GM12878 (cell line): ENCODE results near the gene COQ3. TPM values are rescaled to one million over a fixed set of nuclear protein-coding genes. Genes with fewer than 3 reads are reported as not detected.

ENCODE experiments used
- ATAC-seq: fragments of 200-7000 bp; cut with Tn5 transposase; 3 replicates; pipeline ENCODE4 v1.9.1; 2020; ENCODE audit warnings: mild to moderate bottlenecking, moderate library complexity
- BruUV-seq: library from RNA; stranded (reverse); fragments of 400-500 nt; replicated peaks from 2 replicates; lab custom pipeline; 2021; lab: Mats Ljungman, UMichigan
- CTCF ChIA-PET: fragments of 300-600 bp; sonication (Branson Sonifier 250); formaldehyde crosslinking; extraction: SDS; loops from one replicate; lab custom pipeline; 2021; ENCODE audit warnings: inconsistent platforms; lab: Yijun Ruan, JAX
- POLR2A ChIA-PET: fragments of 350-600 bp; formaldehyde crosslinking; extraction: SDS; loops from one replicate; lab custom pipeline; 2021; ENCODE audit warnings: inconsistent platforms; lab: Charles Lee
- RAD21 ChIA-PET: fragments of 300-600 bp; sonication (Branson Sonifier 250); formaldehyde crosslinking; loops from one replicate; lab custom pipeline; 2023; ENCODE audit warnings: antibody characterized with exemption; ENCODE audit not compliant: unreplicated experiment; lab: Charles Lee
- SMC1A ChIA-PET: fragments of 300-600 bp; sonication (Branson Sonifier 250); formaldehyde crosslinking; loops from one replicate; lab custom pipeline; 2023; ENCODE audit not compliant: unreplicated experiment, uncharacterized antibody; lab: Charles Lee
- DNase-seq: peaks from one replicate; pipeline ENCODE4 v3.0.0-alpha.2; 2011; ENCODE audit warnings: low read depth, low spot score
- FAIRE-seq: peaks from 3 replicates; lab custom pipeline; 2011; peaks lifted over from hg19 to GRCh38; lab: Jason Lieb, UNC
- H2AFZ ChIP-seq: 2 replicates; pipeline ENCODE4 v1.6.0; 2011; ENCODE audit warnings: low read depth, low read length, control low read depth; ENCODE audit not compliant: control insufficient read depth
- H3K27ac ChIP-seq: 2 replicates; pipeline ENCODE4 v1.5.1; 2011; ENCODE audit warnings: control low read depth; ENCODE audit not compliant: control insufficient read depth, insufficient read depth
- H3K27me3 ChIP-seq, 2 experiments: replicated peaks in 1 of 2; 2 replicates each; pipeline versions ENCODE4 v1.6.0 to v1.6.1; 2011; ENCODE audit warnings: low read length in 1 of 2; ENCODE audit not compliant: control insufficient read depth in 2 of 2, insufficient read depth in 2 of 2
- H3K36me3 ChIP-seq, 2 experiments: 2 replicates each; pipeline ENCODE4 v1.5.1; 2011; ENCODE audit warnings: low read length in 1 of 2; ENCODE audit not compliant: control insufficient read depth in 2 of 2, insufficient read depth in 2 of 2
- H3K4me1 ChIP-seq: 2 replicates; pipeline ENCODE4 v1.6.1; 2011; ENCODE audit warnings: mild to moderate bottlenecking, low read length, moderate library complexity, mixed read lengths; ENCODE audit not compliant: control insufficient read depth, insufficient read depth
- H3K4me2 ChIP-seq: 2 replicates; pipeline ENCODE4 v1.6.0; 2011; ENCODE audit warnings: control low read depth; ENCODE audit not compliant: control insufficient read depth, insufficient read depth
- H3K4me3 ChIP-seq: fragments of 200-600 bp; sonication (generic); 2 replicates; pipeline ENCODE4 v1.5.1; 2016
- H3K79me2 ChIP-seq: 2 replicates; pipeline ENCODE4 v1.6.0; 2011; ENCODE audit warnings: low read length; ENCODE audit not compliant: control insufficient read depth, insufficient read depth
- H3K9ac ChIP-seq: 2 replicates; pipeline ENCODE4 v1.8.0; 2011; ENCODE audit warnings: low read length, control low read depth, mixed read lengths; ENCODE audit not compliant: control insufficient read depth, insufficient read depth
- H3K9me3 ChIP-seq: replicated peaks from 3 replicates; pipeline ENCODE4 v1.5.1; 2011; ENCODE audit warnings: mild to moderate bottlenecking, low read length; ENCODE audit not compliant: control insufficient read depth, insufficient read depth
- H4K20me1 ChIP-seq: 2 replicates; pipeline ENCODE4 v1.6.0; 2011; ENCODE audit not compliant: control insufficient read depth, insufficient read depth
- ASH2L ChIP-seq: fragments of 300-600, 200-600 bp; sonication (generic); IDR thresholded peaks from 2 replicates; pipeline ENCODE4 v1.6.1; 2017; ENCODE audit warnings: low read depth, mild to moderate bottlenecking, borderline replicate concordance
- CBFB ChIP-seq: IDR thresholded peaks from 2 replicates; pipeline ENCODE4 v1.6.1; 2016; ENCODE audit warnings: antibody characterized with exemption, low read depth
- CHD2 ChIP-seq: IDR thresholded peaks from 2 replicates; pipeline ENCODE4 v1.6.1; 2011; ENCODE audit warnings: low read depth, low read length, improper control_type of control experiment, borderline replicate concordance
- NFYB ChIP-seq: IDR thresholded peaks from 2 replicates; pipeline ENCODE4 v1.6.1; 2011; ENCODE audit warnings: low read depth, mild to moderate bottlenecking, low read length, improper control_type of control experiment, moderate library complexity; ENCODE audit not compliant: insufficient read depth
- SMARCA5 ChIP-seq: fragments of 450-650 bp; IDR thresholded peaks from 2 replicates; pipeline ENCODE4 v1.6.1; 2017; ENCODE audit warnings: mild to moderate bottlenecking
- SUZ12 ChIP-seq: fragments of 200-600 bp; sonication (generic); IDR thresholded peaks from one replicate; pipeline ENCODE4 v1.6.1; 2018; ENCODE audit warnings: antibody characterized with exemption, mild to moderate bottlenecking; ENCODE audit not compliant: unreplicated experiment
- ZBED1 ChIP-seq: IDR thresholded peaks from 2 replicates; pipeline ENCODE4 v1.6.1; 2016; ENCODE audit warnings: borderline replicate concordance
- in situ Hi-C: fragments of 300-500 bp; cut with MboI; formaldehyde crosslinking; loops from 9 replicates; pipeline ENCODE4 v1.14.3; 2018; ENCODE audit warnings: mixed read lengths
- intact Hi-C: fragments of 100-400 bp; cut with micrococcal nuclease; formaldehyde crosslinking; loops from one replicate; pipeline ENCODE4 v1.14.2; 2022; ENCODE audit not compliant: unreplicated experiment
- polyA plus RNA-seq, 11 experiments: library from polyadenylated mRNA; depleted of rRNA in 4 of 11; unstranded in 6 of 11; stranded (reverse) in 5 of 11; fragments of >200 nt; fragmentation: Nextera tagmentation in 4 of 11; fragmentation: Illumina TruSeq in 1 of 11; extraction: Ambion mirVana in 4 of 11; extraction: Trizol in 1 of 11; gene quantifications; 1 replicate in 1 of 11; 2 replicates in 10 of 11; pipeline versions ENCODE4 v1.2.1 to v1.2.3, GENCODE V29; 2011 to 2016; ENCODE audit warnings: inconsistent platforms in 2 of 11, missing spikeins in 2 of 11, low read depth in 1 of 11
- total RNA-seq, 4 experiments: library from RNA; depleted of rRNA in 3 of 4; stranded (reverse); fragments of >200 nt in 3 of 4; fragmentation: Illumina TruSeq in 1 of 4; extraction: Trizol in 1 of 4; gene quantifications; 2 replicates each; pipeline versions ENCODE4 v1.2.1 to v1.2.3, GENCODE V29; 2013 to 2021

Gene COQ3
- total and polyA plus RNA-seq, 10 of the 15 experiments (the other 5 are each of a cell fraction or from before 2014, with no cell fraction given): 9.3 to 50.6 (median 16.0) TPM

DNA sequence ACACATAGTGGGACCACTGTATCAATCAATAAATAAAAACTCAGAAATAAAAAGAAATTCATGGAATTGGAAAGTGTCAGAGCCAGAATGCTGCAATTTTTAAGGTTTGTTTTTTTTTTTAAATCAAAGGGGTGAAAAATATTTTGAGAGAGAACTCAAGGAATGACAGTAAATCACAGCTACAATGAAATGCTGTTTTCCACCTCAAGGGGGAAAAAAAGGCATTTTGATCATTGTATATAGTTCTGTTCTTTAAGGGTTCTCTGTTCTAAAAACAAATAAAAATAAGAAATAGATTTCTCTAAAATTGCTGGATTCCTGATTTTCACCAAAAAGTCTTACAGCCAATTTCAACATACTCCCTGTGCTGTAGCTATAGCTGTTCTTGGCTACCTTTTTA, 69.0 kb downstream of the COQ3 start:
- no TSS peak for BruUV-seq
- Histone ChIP-seq H3K79me2 (no peaks in the 10 kb centered on the region), H3K4me2 (no peak overlapping the region), H3K9me3 (no peaks in the 10 kb centered on the region), H3K27me3 (no peaks in the 10 kb centered on the region; a peak in 2 of 4 replicates), H3K4me1 (no peaks in the 10 kb centered on the region), H2AFZ (no peak overlapping the region), H3K27ac (no peak overlapping the region), H4K20me1 (no peaks in the 10 kb centered on the region), H3K4me3 (no peak overlapping the region), H3K9ac (no peak overlapping the region), H3K36me3 (no peaks in the 10 kb centered on the region)
- ChIA-PET RAD21 (no interaction called here), CTCF (interaction anchor here (1.2 to 1.4 kb wide), 3 partner anchors 18 to 109 kb away, joined by 3 to 4 read pairs (median 4); no protein-coding TSS in a partner anchor), POLR2A (interaction anchor here (0.6 kb wide), 1 partner anchor 1783 kb away, joined by 5 read pairs; no protein-coding TSS in a partner anchor), SMC1A (interaction anchor here (0.9 to 1.2 kb wide), 3 partner anchors 12 to 421 kb away, joined by 3 to 6 read pairs (median 3); no protein-coding TSS in a partner anchor)
- DNase-seq (no peak), FAIRE-seq (no peak), ATAC-seq (no peak)
- intact Hi-C loops (no loop called here), in situ Hi-C loops (no loop called here)
- TF ChIP-seq SMARCA5 (no peak), NFYB (no peak), CBFB (no peak), ASH2L (no peak), CHD2 (no peak), SUZ12 (no peak), ZBED1 (no peak)

Other genes with a start within 250 kb of the COQ3 start
- gene FAXC, start 44.5 kb downstream of the COQ3 start, total RNA-seq (2014; rRNA removed): not detected in 2 replicates
- gene FAXC, start 44.5 kb downstream of the COQ3 start, total RNA-seq (2014; rRNA removed; fragmentation: Illumina TruSeq; extraction: Trizol): not detected in 2 replicates
- gene FAXC, start 44.5 kb downstream of the COQ3 start, total RNA-seq (2021): not detected in 2 replicates
- gene FAXC, start 44.5 kb downstream of the COQ3 start, polyA plus RNA-seq (2011; rRNA removed): not detected in 2 replicates
- not detected in 2 replicates for gene FAXC, start 44.5 kb downstream of the COQ3 start, polyA plus RNA-seq (2014; fragmentation: Illumina TruSeq; extraction: Trizol)
- not detected for gene FAXC, start 44.5 kb downstream of the COQ3 start, polyA plus RNA-seq (2014; fragmentation: Nextera tagmentation; extraction: Ambion mirVana)
- not detected in 2 replicates for gene FAXC, start 44.5 kb downstream of the COQ3 start, polyA plus RNA-seq (2014; rRNA removed)
- gene FAXC, start 44.5 kb downstream of the COQ3 start, polyA plus RNA-seq (2016; fragmentation: Nextera tagmentation; extraction: Ambion mirVana): not detected
- 104 and 136 TPM in 2 replicates for gene PNISR, start 31.1 kb upstream of the COQ3 start, total RNA-seq (2014; rRNA removed)
- gene PNISR, start 31.1 kb upstream of the COQ3 start, total RNA-seq (2014; rRNA removed; fragmentation: Illumina TruSeq; extraction: Trizol): 130 and 137 TPM in 2 replicates
- 84.0 and 105 TPM in 2 replicates for gene PNISR, start 31.1 kb upstream of the COQ3 start, total RNA-seq (2021)
- gene PNISR, start 31.1 kb upstream of the COQ3 start, polyA plus RNA-seq (2011; rRNA removed): 153 and 241 TPM in 2 replicates
- gene PNISR, start 31.1 kb upstream of the COQ3 start, polyA plus RNA-seq (2014; fragmentation: Illumina TruSeq; extraction: Trizol): 180 and 254 TPM in 2 replicates
- gene PNISR, start 31.1 kb upstream of the COQ3 start, polyA plus RNA-seq (2014; fragmentation: Nextera tagmentation; extraction: Ambion mirVana): 100 to 1,000 TPM in 1 of 2 experiments, 10 to 100 TPM in 1; 94.6 to 103 TPM
- 96.9 and 120 TPM in 2 replicates for gene PNISR, start 31.1 kb upstream of the COQ3 start, polyA plus RNA-seq (2014; rRNA removed)
- gene PNISR, start 31.1 kb upstream of the COQ3 start, polyA plus RNA-seq (2016; fragmentation: Nextera tagmentation; extraction: Ambion mirVana): 10 to 100 TPM; 79.1 to 81.1 TPM
- 12.9 and 16.6 TPM in 2 replicates for gene USP45, start 121.2 kb upstream of the COQ3 start, total RNA-seq (2014; rRNA removed)
- 17.2 and 21.6 TPM in 2 replicates for gene USP45, start 121.2 kb upstream of the COQ3 start, total RNA-seq (2014; rRNA removed; fragmentation: Illumina TruSeq; extraction: Trizol)
- 11.0 and 12.0 TPM in 2 replicates for gene USP45, start 121.2 kb upstream of the COQ3 start, total RNA-seq (2021)
- gene USP45, start 121.2 kb upstream of the COQ3 start, polyA plus RNA-seq (2011; rRNA removed): 16.5 and 21.8 TPM in 2 replicates
- gene USP45, start 121.2 kb upstream of the COQ3 start, polyA plus RNA-seq (2014; fragmentation: Illumina TruSeq; extraction: Trizol): 17.4 and 24.3 TPM in 2 replicates
- 10 to 100 TPM; 13.0 to 14.1 TPM for gene USP45, start 121.2 kb upstream of the COQ3 start, polyA plus RNA-seq (2014; fragmentation: Nextera tagmentation; extraction: Ambion mirVana)
- 9.6 and 10.4 TPM in 2 replicates for gene USP45, start 121.2 kb upstream of the COQ3 start, polyA plus RNA-seq (2014; rRNA removed)
- gene USP45, start 121.2 kb upstream of the COQ3 start, polyA plus RNA-seq (2016; fragmentation: Nextera tagmentation; extraction: Ambion mirVana): 10 to 100 TPM; 12.3 to 16.0 TPM
- gene CCNC, start 174.5 kb upstream of the COQ3 start, total RNA-seq (2014; rRNA removed): 85.1 and 104 TPM in 2 replicates
- 105 and 111 TPM in 2 replicates for gene CCNC, start 174.5 kb upstream of the COQ3 start, total RNA-seq (2014; rRNA removed; fragmentation: Illumina TruSeq; extraction: Trizol)
- gene CCNC, start 174.5 kb upstream of the COQ3 start, total RNA-seq (2021): 64.9 and 68.5 TPM in 2 replicates
- 99.7 and 145 TPM in 2 replicates for gene CCNC, start 174.5 kb upstream of the COQ3 start, polyA plus RNA-seq (2011; rRNA removed)
- gene CCNC, start 174.5 kb upstream of the COQ3 start, polyA plus RNA-seq (2014; fragmentation: Illumina TruSeq; extraction: Trizol): 99.1 and 114 TPM in 2 replicates
- gene CCNC, start 174.5 kb upstream of the COQ3 start, polyA plus RNA-seq (2014; fragmentation: Nextera tagmentation; extraction: Ambion mirVana): 100 to 1,000 TPM in 1 of 2 experiments, 10 to 100 TPM in 1; 82.3 to 168 TPM
- gene CCNC, start 174.5 kb upstream of the COQ3 start, polyA plus RNA-seq (2014; rRNA removed): 50.3 and 68.5 TPM in 2 replicates
- 100 to 1,000 TPM; 135 to 146 TPM for gene CCNC, start 174.5 kb upstream of the COQ3 start, polyA plus RNA-seq (2016; fragmentation: Nextera tagmentation; extraction: Ambion mirVana)
- 0.11 TPM in 1 of 2 replicates, not detected in the other for gene PRDM13, start 212.6 kb upstream of the COQ3 start, total RNA-seq (2014; rRNA removed)
- 0.05 TPM in 1 of 2 replicates, not detected in the other for gene PRDM13, start 212.6 kb upstream of the COQ3 start, total RNA-seq (2014; rRNA removed; fragmentation: Illumina TruSeq; extraction: Trizol)
- 0.15 TPM in 1 of 2 replicates, not detected in the other for gene PRDM13, start 212.6 kb upstream of the COQ3 start, total RNA-seq (2021)
- gene PRDM13, start 212.6 kb upstream of the COQ3 start, polyA plus RNA-seq (2011; rRNA removed): not detected in 2 replicates
- not detected in 2 replicates for gene PRDM13, start 212.6 kb upstream of the COQ3 start, polyA plus RNA-seq (2014; fragmentation: Illumina TruSeq; extraction: Trizol)
- gene PRDM13, start 212.6 kb upstream of the COQ3 start, polyA plus RNA-seq (2014; fragmentation: Nextera tagmentation; extraction: Ambion mirVana): under 1 TPM in 1 of 2 experiments, not detected in 1; 0.02 TPM
- 0.03 TPM in 2 replicates for gene PRDM13, start 212.6 kb upstream of the COQ3 start, polyA plus RNA-seq (2014; rRNA removed)
- under 1 TPM in 1 of 2 experiments, not detected in 1; 0.04 TPM for gene PRDM13, start 212.6 kb upstream of the COQ3 start, polyA plus RNA-seq (2016; fragmentation: Nextera tagmentation; extraction: Ambion mirVana)